Tibial nerve (tissue), 3 donors: ENCODE measurements around the gene MYL6.

Experiments used
- CTCF ChIP-seq, 5 experiments: fragments of 200-600 bp in 3 of 5; fragments of 450-650 bp in 2 of 5; sonication (generic) in 3 of 5; IDR thresholded peaks; one replicate each; pipeline ENCODE4 v1.5.1; 2016 to 2019; ENCODE audit warnings: antibody characterized with exemption in 5 of 5, mild to moderate bottlenecking in 3 of 5, moderate library complexity in 2 of 5
- POLR2A ChIP-seq, 2 donors: fragments of 450-650 bp; IDR thresholded peaks; one replicate each; pipeline ENCODE4 v1.6.1; 2017; ENCODE audit warnings: antibody characterized with exemption in 2 of 2, mild to moderate bottlenecking in 2 of 2, moderate library complexity in 2 of 2

GRCh38 chr12:56143217-56143616 lies 14.9 kb upstream of the MYL6 start:
- TF ChIP-seq CTCF (IDR thresholded peaks at IDR 0.05), result no peak
- no peak for TF ChIP-seq POLR2A (IDR thresholded peaks at IDR 0.05)
